GM23338 (cell line): Measurements from ENCODE around the gene PPP1R36. TPM values are rescaled to one million over a fixed set of nuclear protein-coding genes. Genes with fewer than 3 reads are reported as not detected.

Experiments used
- ATAC-seq: fragments of 200-7000 bp; cut with Tn5 transposase; 3 replicates; pipeline ENCODE4 v1.9.1; 2020
- DNase-seq: peaks from one replicate; pipeline ENCODE4 v3.0.0-alpha.2; 2015; ENCODE audit warnings: low spot score
- H2AFZ ChIP-seq: fragments of 200-600 bp; sonication (generic); 2 replicates; pipeline ENCODE4 v1.8.0; 2016; ENCODE audit warnings: antibody characterized with exemption, mild to moderate bottlenecking, moderate library complexity
- H3F3A ChIP-seq: fragments of 200-600 bp; sonication (generic); replicated peaks from 2 replicates; pipeline ENCODE4 v1.8.0; 2017; ENCODE audit warnings: antibody characterized with exemption, mixed run types, low read depth
- H3K27ac ChIP-seq: fragments of 200-600 bp; sonication (generic); 2 replicates; pipeline ENCODE4 v1.6.1; 2016; ENCODE audit warnings: low read depth
- H3K27me3 ChIP-seq: fragments of 200-600 bp; sonication (generic); 2 replicates; pipeline ENCODE4 v1.8.0; 2016; ENCODE audit warnings: mild to moderate bottlenecking, mixed run types, moderate library complexity; ENCODE audit not compliant: insufficient read depth
- H3K36me3 ChIP-seq: fragments of 200-600 bp; sonication (generic); 2 replicates; pipeline ENCODE4 v1.8.0; 2016; ENCODE audit warnings: mild to moderate bottlenecking; ENCODE audit not compliant: insufficient read depth
- H3K4me1 ChIP-seq: fragments of 200-600 bp; sonication (generic); 2 replicates; pipeline ENCODE4 v1.8.0; 2016; ENCODE audit warnings: mild to moderate bottlenecking, moderate library complexity; ENCODE audit not compliant: insufficient read depth
- H3K4me2 ChIP-seq: fragments of 200-600 bp; sonication (generic); 2 replicates; pipeline ENCODE4 v1.7.1; 2017; ENCODE audit warnings: mixed run types
- H3K4me3 ChIP-seq: fragments of 200-600 bp; sonication (generic); 2 replicates; pipeline ENCODE4 v1.6.1; 2016; ENCODE audit warnings: mixed run types
- H3K79me2 ChIP-seq: fragments of 200-600 bp; sonication (generic); replicated peaks from 2 replicates; pipeline ENCODE4 v1.8.0; 2017; ENCODE audit warnings: mild to moderate bottlenecking; ENCODE audit not compliant: insufficient read depth
- H3K9me2 ChIP-seq: fragments of 200-600 bp; sonication (generic); 2 replicates; pipeline ENCODE4 v1.8.0; 2017; ENCODE audit not compliant: insufficient read depth
- H4K20me1 ChIP-seq: fragments of 200-600 bp; sonication (generic); replicated peaks from 2 replicates; pipeline ENCODE4 v1.8.0; 2017; ENCODE audit warnings: mild to moderate bottlenecking; ENCODE audit not compliant: insufficient read depth
- H3K27ac Mint-ChIP-seq: 2 replicates; pipeline ENCODE4 v1.8.0; 2020; ENCODE audit warnings: inconsistent platforms, mild to moderate bottlenecking, moderate library complexity, mixed read lengths
- H3K27me3 Mint-ChIP-seq: 3 replicates; pipeline ENCODE4 v1.8.0; 2022; ENCODE audit warnings: low read depth, mild to moderate bottlenecking, moderate library complexity, mixed read lengths, inconsistent platforms; ENCODE audit not compliant: insufficient read depth, poor library complexity
- H3K36me3 Mint-ChIP-seq: 3 replicates; pipeline ENCODE4 v1.8.0; 2021; ENCODE audit warnings: low read depth, mild to moderate bottlenecking, inconsistent platforms, moderate library complexity, mixed read lengths
- H3K4me1 Mint-ChIP-seq: 3 replicates; pipeline ENCODE4 v1.8.0; 2020; ENCODE audit warnings: mild to moderate bottlenecking, inconsistent platforms, mixed read lengths
- H3K4me3 Mint-ChIP-seq: 3 replicates; pipeline ENCODE4 v1.8.0; 2021; ENCODE audit warnings: moderate library complexity, mild to moderate bottlenecking, inconsistent platforms, mixed read lengths
- H3K9me3 Mint-ChIP-seq: 3 replicates; pipeline ENCODE4 v1.8.0; 2020; ENCODE audit warnings: moderate library complexity, mild to moderate bottlenecking, inconsistent platforms, mixed read lengths
- CREB1 ChIP-seq: fragments of 250-450 bp; sonication (Bioruptor Pico); IDR thresholded peaks from 2 replicates; pipeline ENCODE4 v1.5.0; 2020; ENCODE audit warnings: low read depth, mild to moderate bottlenecking, moderate library complexity
- CTCF ChIP-seq, 2 experiments: fragments of 200-600 bp in 1 of 2; sonication (generic) in 1 of 2; conservative IDR thresholded peaks; 2 replicates each; pipeline versions ENCODE4 v1.5.1 to v1.6.1; 2016 to 2017; ENCODE audit warnings: antibody characterized with exemption in 2 of 2, low read depth in 2 of 2, mild to moderate bottlenecking in 2 of 2, moderate library complexity in 1 of 2
- ETS1 ChIP-seq: IDR thresholded peaks from 2 replicates; pipeline ENCODE4 v1.6.1; 2016; ENCODE audit warnings: antibody characterized with exemption
- EZH2 ChIP-seq: fragments of 200-600 bp; sonication (generic); IDR thresholded peaks from one replicate; pipeline ENCODE4 v1.8.0; 2017; ENCODE audit warnings: antibody characterized with exemption, mild to moderate bottlenecking, low read depth; ENCODE audit not compliant: unreplicated experiment
- EZH2phosphoT487 ChIP-seq: fragments of 200-600 bp; sonication (generic); IDR thresholded peaks from one replicate; pipeline ENCODE4 v1.8.1; 2018; ENCODE audit warnings: antibody characterized with exemption; ENCODE audit not compliant: unreplicated experiment
- JUNB ChIP-seq: IDR thresholded peaks from one replicate; pipeline ENCODE4 v1.6.1; 2016; ENCODE audit warnings: antibody characterized with exemption; ENCODE audit not compliant: unreplicated experiment
- NANOG ChIP-seq: IDR thresholded peaks from 2 replicates; pipeline ENCODE4 v1.6.1; 2016; ENCODE audit warnings: antibody characterized with exemption, borderline replicate concordance
- POLR2AphosphoS5 ChIP-seq: IDR thresholded peaks from 2 replicates; pipeline ENCODE4 v1.6.1; 2016; ENCODE audit warnings: antibody characterized with exemption, low read depth
- REST ChIP-seq: IDR thresholded peaks from one replicate; pipeline ENCODE4 v1.6.1; 2018; ENCODE audit warnings: antibody characterized with exemption; ENCODE audit not compliant: unreplicated experiment
- STAT1 ChIP-seq: IDR thresholded peaks from one replicate; pipeline ENCODE4 v1.6.1; 2016; ENCODE audit warnings: antibody characterized with exemption; ENCODE audit not compliant: unreplicated experiment
- ZNF114 ChIP-seq: fragments of 250-450 bp; sonication (Bioruptor Pico); IDR thresholded peaks from 2 replicates; pipeline ENCODE4 v1.5.0; 2020; ENCODE audit warnings: mild to moderate bottlenecking, moderate library complexity
- ZNF331 ChIP-seq: fragments of 250-450 bp; sonication (Bioruptor Pico); IDR thresholded peaks from 2 replicates; pipeline ENCODE4 v1.5.0; 2020; ENCODE audit warnings: low read depth, mild to moderate bottlenecking, moderate library complexity
- ZNF462 ChIP-seq: fragments of 250-450 bp; sonication (Bioruptor Pico); IDR thresholded peaks from 2 replicates; pipeline ENCODE4 v1.5.0; 2020; ENCODE audit warnings: mild to moderate bottlenecking, moderate library complexity
- polyA plus RNA-seq: library from polyadenylated mRNA; unstranded; fragments of >200 nt; fragmentation: Nextera tagmentation; extraction: Ambion mirVana; gene quantifications from 2 replicates; pipeline ENCODE4 v1.2.1, GENCODE V29; 2016
- total RNA-seq: library from RNA; depleted of rRNA; stranded (reverse); fragments of >200 nt; shearing (Covaris generic); gene quantifications from 2 replicates; pipeline ENCODE4 v1.2.3, GENCODE V29; 2014

The PPP1R36 gene
- total and polyA plus RNA-seq, 2 experiments from 2014 or later = 0.42 to 1.4 TPM

- ATAC-seq (no peak), DNase-seq (no peak)
- no peaks in the 10 kb centered on the region for H3K36me3 ChIP-seq
- no peak overlapping the region for H3K27ac ChIP-seq
- H4K20me1 ChIP-seq = no peaks in the 10 kb centered on the region
- H3K27ac Mint-ChIP-seq = no peak overlapping the region
- H2AFZ ChIP-seq = peak overlapping the region; percentile 87
- H3K4me3 ChIP-seq = no peak overlapping the region
- no peaks in the 10 kb centered on the region for H3K4me1 ChIP-seq
- no peaks in the 10 kb centered on the region for H3K36me3 Mint-ChIP-seq
- H3K79me2 ChIP-seq = no peaks in the 10 kb centered on the region
- H3F3A ChIP-seq = no peaks in the 10 kb centered on the region
- no peak overlapping the region for H3K4me3 Mint-ChIP-seq
- no peaks in the 10 kb centered on the region for H3K9me3 Mint-ChIP-seq
- no peaks in the 10 kb centered on the region for H3K27me3 ChIP-seq
- peaks cover 6% of the 10 kb centered on the region; the same call in 1 of the 3 replicates for H3K4me1 Mint-ChIP-seq
- TF ChIP-seq CTCF (conservative IDR thresholded peaks at IDR 0.05; ENCODE audit: low read depth in 2 of 2) (no peak), POLR2AphosphoS5 (no peak), STAT1 (no peak), EZH2 (no peak), JUNB (no peak), EZH2phosphoT487 (no peak), NANOG (no peak), ZNF462 (no peak), ETS1 (no peak), ZNF331 (CRISPR knock-in tag) (no peak), ZNF114 (no peak), REST (no peak), CREB1 (CRISPR knock-in tag) (no peak)
- H3K9me2 ChIP-seq = no peaks in the 10 kb centered on the region
- H3K27me3 Mint-ChIP-seq = peaks cover 6% of the 10 kb centered on the region
- no peak overlapping the region for H3K4me2 ChIP-seq
Observed at GRCh38 chr14:64601571-64601970, 51.8 kb downstream of the PPP1R36 start.
